ENCODE measurements around the gene ELOVL2. TPM values are rescaled to one million over a fixed set of nuclear protein-coding genes. Genes with fewer than 3 reads are reported as not detected.
A peak's percentile ranks its signal among the peaks of the same experiment; 100 is the strongest.
"Not testable (repeated sequence)": the region's sequence is repeated elsewhere in the genome, so short reads cannot be mapped to it uniquely, and the experiment has no call there.

Gene ELOVL2, protein sequence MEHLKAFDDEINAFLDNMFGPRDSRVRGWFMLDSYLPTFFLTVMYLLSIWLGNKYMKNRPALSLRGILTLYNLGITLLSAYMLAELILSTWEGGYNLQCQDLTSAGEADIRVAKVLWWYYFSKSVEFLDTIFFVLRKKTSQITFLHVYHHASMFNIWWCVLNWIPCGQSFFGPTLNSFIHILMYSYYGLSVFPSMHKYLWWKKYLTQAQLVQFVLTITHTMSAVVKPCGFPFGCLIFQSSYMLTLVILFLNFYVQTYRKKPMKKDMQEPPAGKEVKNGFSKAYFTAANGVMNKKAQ
- 0.06 and 0.63 TPM in 2 replicates for total RNA-seq
- 0.12 TPM in 1 of 2 replicates, not detected in the other for polyA plus RNA-seq

DNA sequence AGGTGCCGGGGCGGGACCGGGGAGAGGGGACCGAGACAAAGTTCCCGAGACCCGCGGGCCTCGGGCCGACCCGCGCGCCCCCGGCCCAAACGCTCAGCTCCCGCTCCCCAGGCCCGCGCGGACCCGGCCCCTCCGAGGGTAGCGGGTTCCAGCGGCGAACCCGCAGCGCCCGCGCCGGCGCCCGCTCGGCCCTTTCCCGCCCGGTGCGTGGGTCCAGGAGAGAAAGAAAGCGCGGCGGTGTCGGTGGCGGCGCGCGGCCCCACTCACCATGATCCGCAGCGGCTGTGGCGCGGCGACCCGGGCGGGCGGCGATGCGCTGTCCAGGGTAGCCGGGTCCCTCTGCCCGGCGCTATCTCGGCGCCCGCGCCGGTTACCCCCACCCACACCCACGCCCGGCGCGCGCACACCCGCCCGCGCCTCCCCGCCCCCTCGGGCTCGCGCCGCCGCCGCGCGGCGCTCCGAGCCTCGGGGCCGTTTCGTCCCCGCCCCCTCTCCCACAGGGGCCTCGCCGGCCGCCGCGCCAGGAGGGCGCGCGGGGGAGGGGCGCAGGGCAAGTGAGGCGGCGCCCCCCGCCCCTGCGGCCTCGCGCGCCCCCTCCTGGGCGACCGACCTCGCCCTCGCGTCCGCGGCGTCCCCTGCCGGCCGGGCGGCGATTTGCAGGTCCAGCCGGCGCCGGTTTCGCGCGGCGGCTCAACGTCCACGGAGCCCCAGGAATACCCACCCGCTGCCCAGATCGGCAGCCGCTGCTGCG, at the start of gene ELOVL2:
TSS of gene ELOVL2 (minus strand) at position 345 of the 751 bp plus-strand sequence. CDS start at position 270, 75 bp downstream.
- Histone ChIP-seq H3K4me3 (peak within 1 kb of the TSS; percentile 71), H3K27me3 (peaks cover 94% of the 10 kb centered on the region), H3K27ac (no peak within 1 kb of the TSS), H3K9me3 (ENCODE audit: low read depth) (no peaks in the 10 kb centered on the region), H3K36me3 (no peaks in the 10 kb centered on the region), H3K4me1 (ENCODE audit: low read depth) (no peaks in the 10 kb centered on the region)
- peak; percentile 69 to 83 for DNase-seq (ENCODE audit: low read depth in 1 of 2, low spot score in 1 of 2)
- TF ChIP-seq, protein P1, sequence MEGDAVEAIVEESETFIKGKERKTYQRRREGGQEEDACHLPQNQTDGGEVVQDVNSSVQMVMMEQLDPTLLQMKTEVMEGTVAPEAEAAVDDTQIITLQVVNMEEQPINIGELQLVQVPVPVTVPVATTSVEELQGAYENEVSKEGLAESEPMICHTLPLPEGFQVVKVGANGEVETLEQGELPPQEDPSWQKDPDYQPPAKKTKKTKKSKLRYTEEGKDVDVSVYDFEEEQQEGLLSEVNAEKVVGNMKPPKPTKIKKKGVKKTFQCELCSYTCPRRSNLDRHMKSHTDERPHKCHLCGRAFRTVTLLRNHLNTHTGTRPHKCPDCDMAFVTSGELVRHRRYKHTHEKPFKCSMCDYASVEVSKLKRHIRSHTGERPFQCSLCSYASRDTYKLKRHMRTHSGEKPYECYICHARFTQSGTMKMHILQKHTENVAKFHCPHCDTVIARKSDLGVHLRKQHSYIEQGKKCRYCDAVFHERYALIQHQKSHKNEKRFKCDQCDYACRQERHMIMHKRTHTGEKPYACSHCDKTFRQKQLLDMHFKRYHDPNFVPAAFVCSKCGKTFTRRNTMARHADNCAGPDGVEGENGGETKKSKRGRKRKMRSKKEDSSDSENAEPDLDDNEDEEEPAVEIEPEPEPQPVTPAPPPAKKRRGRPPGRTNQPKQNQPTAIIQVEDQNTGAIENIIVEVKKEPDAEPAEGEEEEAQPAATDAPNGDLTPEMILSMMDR (IDR thresholded peaks at IDR 0.05; ENCODE audit: low read depth, low read length): peak; percentile 69

DNA sequence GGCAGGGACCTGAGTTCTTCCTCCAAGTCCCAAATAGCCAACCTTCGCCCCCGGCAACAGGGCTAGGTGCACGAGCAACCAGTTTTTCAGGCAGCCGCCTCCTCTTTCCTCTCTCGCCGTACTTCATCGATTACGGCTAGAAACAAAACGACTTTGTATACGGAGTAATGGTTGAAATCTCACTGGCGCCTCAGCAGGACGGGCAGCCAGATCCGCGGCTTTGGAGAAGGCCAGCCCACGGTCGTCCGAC, 49.2 kb upstream of the ELOVL2 start:
- Histone ChIP-seq H3K27ac (peak overlapping the region; percentile 91), H3K27me3 (no peaks in the 10 kb centered on the region), H3K4me3 (peak overlapping the region; percentile 94), H3K4me1 (ENCODE audit: low read depth) (no peaks in the 10 kb centered on the region), H3K9me3 (ENCODE audit: low read depth) (no peaks in the 10 kb centered on the region), H3K36me3 (no peaks in the 10 kb centered on the region)
- TF ChIP-seq, protein P1 (IDR thresholded peaks at IDR 0.05; ENCODE audit: low read depth, low read length): no peak
- DNase-seq (ENCODE audit: low read depth in 1 of 2, low spot score in 1 of 2): no peak

DNA sequence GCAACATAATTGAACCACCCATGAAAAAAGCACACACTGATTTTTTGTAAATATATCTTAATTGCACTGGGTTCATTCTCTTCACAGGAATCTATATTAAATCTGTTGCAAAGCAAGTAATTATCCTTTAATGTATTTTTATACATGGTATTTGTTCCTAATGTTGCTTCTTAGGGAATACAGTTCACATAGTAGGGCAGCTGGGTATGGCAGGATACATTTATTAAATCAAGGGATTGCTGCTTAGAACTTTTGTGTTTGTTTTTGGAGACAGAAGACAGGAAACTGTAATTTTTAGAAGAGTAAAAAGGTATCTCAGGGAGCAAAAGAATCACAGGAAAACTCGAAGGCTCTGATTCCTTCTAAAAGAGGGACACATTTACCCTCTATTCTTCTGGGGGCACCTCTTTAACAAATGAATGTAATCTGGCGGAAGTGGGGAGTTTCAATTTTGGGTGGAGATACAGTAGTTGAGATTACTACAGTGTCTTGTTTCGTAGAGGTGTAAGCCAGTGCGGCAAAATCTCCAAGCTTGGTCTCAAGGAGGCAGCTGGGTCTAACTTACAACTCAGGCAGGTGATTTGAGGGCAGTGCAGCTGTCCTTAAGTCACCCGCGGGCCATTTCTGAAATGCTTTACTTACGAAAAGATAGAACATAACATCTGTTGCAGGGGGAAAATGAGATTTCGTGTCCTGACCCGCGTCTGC, 48.7 kb upstream of the ELOVL2 start:
- TF ChIP-seq, protein P1 (IDR thresholded peaks at IDR 0.05; ENCODE audit: low read depth, low read length): no peak
- peak in 1 of 2 donors; percentile 36 for DNase-seq (ENCODE audit: low read depth in 1 of 2, low spot score in 1 of 2)

DNA sequence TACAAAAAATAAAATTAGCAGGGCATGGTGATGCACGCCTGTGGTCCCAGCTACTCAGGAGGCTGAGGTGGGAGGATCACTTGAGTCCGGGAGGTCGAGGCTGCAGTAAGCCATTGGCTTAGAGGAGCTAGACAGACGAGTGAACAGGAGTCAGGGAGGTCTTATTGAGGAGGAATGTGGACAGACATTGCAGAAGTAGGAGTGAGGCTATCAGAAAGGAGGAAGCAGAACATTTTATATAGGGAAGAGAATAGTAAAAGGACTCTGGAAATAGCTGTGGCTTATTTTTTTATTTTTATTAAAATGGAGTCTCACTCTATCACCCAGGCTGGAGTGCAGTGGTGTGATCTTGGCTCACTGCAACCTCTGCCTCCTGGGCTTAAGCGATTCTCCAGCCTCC, 47.0 kb upstream of the ELOVL2 start:
- H3K36me3 ChIP-seq; DNase-seq (ENCODE audit: low read depth in 1 of 2, low spot score in 1 of 2); H3K4me1 ChIP-seq (ENCODE audit: low read depth); H3K9me3 ChIP-seq (ENCODE audit: low read depth); H3K4me3 ChIP-seq; H3K27me3 ChIP-seq; H3K27ac ChIP-seq: not testable (repeated sequence)

More for the DNA sequence above, 48.7 kb upstream of the ELOVL2 start:
- Histone ChIP-seq H3K4me1 (ENCODE audit: low read depth) (no peaks in the 10 kb centered on the region), H3K27me3 (no peaks in the 10 kb centered on the region), H3K9me3 (ENCODE audit: low read depth) (no peaks in the 10 kb centered on the region), H3K4me3 (peak overlapping the region; percentile 94), H3K36me3 (no peaks in the 10 kb centered on the region), H3K27ac (peak overlapping the region; percentile 91)

DNA sequence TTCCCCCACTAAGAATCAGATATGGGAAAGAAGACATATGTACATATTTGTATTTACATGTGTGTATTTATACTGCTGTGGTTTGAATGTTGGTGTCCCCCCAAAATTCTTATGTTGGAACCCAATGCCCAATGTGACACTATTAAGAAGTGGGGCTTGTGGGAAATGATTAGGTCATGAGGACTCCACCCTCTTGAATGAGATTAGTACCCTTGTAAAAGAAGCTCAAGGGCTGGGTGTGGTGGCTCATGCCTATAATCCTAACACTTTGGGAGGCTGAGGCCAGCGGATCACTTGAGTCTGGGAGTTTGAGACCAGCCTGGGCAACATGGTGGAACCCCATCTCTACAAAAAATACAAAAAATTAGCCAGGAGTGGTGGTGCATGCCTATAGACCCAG, 45.6 kb upstream of the ELOVL2 start:
- TF ChIP-seq, protein P1 (IDR thresholded peaks at IDR 0.05; ENCODE audit: low read depth, low read length): no peak
- DNase-seq (ENCODE audit: low read depth in 1 of 2, low spot score in 1 of 2): no peak
- Histone ChIP-seq H3K27ac (no peak overlapping the region), H3K36me3 (no peaks in the 10 kb centered on the region), H3K4me3 (no peak overlapping the region), H3K4me1 (ENCODE audit: low read depth) (no peaks in the 10 kb centered on the region), H3K27me3 (no peaks in the 10 kb centered on the region), H3K9me3 (ENCODE audit: low read depth) (no peaks in the 10 kb centered on the region)

DNA sequence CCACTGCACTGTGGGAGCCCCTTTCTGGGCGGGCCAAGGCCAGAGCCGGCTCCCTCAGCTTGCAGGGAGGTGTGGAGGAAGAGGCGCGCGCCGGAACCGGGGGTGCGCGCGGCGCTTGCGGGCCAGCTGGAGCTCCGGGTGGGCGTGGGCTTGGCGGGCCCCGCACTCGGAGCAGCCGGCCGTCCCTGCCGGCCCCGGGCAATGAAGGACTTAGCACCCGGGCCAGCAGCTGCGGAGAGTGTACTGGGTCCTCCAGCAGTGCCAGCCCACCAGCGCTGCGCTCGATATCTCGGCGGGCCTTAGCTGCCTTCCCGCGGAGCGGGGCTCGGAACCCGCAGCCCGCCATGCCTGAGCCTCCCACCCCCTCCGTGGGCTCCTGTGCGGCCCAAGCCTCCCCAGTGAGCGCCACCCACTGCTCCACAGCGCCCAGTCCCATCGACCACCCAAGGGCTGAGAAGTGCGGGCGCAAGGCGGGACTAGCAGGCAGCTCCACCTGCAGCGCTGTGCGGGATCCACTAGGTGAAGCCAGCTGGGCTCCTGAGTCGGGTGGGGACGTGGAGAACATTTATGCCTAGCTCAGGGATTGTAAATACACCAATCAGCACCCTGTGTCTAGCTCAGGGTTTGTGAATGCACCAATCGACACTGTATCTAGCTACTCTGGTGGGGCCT, 43.2 kb upstream of the ELOVL2 start:
- not testable (repeated sequence) for H3K4me3 ChIP-seq; H3K27me3 ChIP-seq; DNase-seq (ENCODE audit: low read depth in 1 of 2, low spot score in 1 of 2); H3K27ac ChIP-seq; H3K4me1 ChIP-seq (ENCODE audit: low read depth); H3K9me3 ChIP-seq (ENCODE audit: low read depth); H3K36me3 ChIP-seq

Measured in cardiac muscle cell (in vitro differentiated cells and primary cell).